ENCODE measurements around the gene ELP1.

DNA sequence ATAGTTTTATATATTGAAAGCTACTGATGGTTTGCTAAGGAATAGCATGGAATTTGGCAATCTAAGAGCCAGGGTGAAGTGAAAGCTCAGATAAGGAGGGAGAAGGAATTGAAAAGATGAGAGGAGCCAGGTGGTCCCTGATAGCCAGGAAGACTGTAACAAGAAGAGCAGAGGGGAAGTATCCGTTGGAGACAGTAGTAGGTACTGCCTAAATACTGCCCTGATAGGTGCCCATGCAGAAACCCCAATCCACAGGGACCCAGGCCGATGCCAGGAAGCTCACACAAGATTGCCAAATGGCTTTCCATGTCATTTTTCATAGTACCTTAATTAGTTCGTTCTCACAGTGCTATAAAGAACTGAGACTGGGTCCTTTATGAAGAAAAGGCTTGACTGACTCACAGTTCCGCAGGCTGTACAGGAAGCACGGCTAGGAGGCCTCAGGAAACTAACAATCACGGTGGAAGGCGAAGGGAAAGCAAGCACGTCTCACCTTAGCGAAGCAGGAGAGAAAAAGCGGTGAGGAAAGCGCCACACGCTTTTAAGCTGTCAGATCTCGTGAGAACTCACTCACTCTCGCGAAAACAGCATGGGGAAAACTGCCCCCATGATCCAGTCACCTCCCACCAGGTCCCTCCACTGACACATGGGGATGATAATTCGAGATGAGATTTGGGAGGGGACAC lies 91.2 kb downstream of the ELP1 start:
- TF ChIP-seq, protein P1, sequence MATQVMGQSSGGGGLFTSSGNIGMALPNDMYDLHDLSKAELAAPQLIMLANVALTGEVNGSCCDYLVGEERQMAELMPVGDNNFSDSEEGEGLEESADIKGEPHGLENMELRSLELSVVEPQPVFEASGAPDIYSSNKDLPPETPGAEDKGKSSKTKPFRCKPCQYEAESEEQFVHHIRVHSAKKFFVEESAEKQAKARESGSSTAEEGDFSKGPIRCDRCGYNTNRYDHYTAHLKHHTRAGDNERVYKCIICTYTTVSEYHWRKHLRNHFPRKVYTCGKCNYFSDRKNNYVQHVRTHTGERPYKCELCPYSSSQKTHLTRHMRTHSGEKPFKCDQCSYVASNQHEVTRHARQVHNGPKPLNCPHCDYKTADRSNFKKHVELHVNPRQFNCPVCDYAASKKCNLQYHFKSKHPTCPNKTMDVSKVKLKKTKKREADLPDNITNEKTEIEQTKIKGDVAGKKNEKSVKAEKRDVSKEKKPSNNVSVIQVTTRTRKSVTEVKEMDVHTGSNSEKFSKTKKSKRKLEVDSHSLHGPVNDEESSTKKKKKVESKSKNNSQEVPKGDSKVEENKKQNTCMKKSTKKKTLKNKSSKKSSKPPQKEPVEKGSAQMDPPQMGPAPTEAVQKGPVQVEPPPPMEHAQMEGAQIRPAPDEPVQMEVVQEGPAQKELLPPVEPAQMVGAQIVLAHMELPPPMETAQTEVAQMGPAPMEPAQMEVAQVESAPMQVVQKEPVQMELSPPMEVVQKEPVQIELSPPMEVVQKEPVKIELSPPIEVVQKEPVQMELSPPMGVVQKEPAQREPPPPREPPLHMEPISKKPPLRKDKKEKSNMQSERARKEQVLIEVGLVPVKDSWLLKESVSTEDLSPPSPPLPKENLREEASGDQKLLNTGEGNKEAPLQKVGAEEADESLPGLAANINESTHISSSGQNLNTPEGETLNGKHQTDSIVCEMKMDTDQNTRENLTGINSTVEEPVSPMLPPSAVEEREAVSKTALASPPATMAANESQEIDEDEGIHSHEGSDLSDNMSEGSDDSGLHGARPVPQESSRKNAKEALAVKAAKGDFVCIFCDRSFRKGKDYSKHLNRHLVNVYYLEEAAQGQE (IDR thresholded peaks at IDR 0.05; ENCODE audit: low read depth), result no peak
- TF ChIP-seq EP300 (IDR thresholded peaks at IDR 0.05; ENCODE audit: borderline replicate concordance), result no peak
- no peak for TF ChIP-seq RAD21 (IDR thresholded peaks at IDR 0.05; ENCODE audit: low read depth)
- no peak for TF ChIP-seq CEBPB (IDR thresholded peaks at IDR 0.05)
- TF ChIP-seq ZBTB7A (IDR thresholded peaks at IDR 0.05; ENCODE audit: low read depth), result no peak
- TF ChIP-seq, protein P2, sequence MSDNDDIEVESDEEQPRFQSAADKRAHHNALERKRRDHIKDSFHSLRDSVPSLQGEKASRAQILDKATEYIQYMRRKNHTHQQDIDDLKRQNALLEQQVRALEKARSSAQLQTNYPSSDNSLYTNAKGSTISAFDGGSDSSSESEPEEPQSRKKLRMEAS (IDR thresholded peaks at IDR 0.05), result no peak
- TF ChIP-seq CREB1 (IDR thresholded peaks at IDR 0.05; ENCODE audit: low read depth), result no peak
- TF ChIP-seq TCF12 (IDR thresholded peaks at IDR 0.05; ENCODE audit: low read depth), result no peak
- no peak for TF ChIP-seq EGR1 (IDR thresholded peaks at IDR 0.05)
- TF ChIP-seq FOXM1 (IDR thresholded peaks at IDR 0.05; ENCODE audit: borderline replicate concordance, low read depth), result no peak
- no peak for TF ChIP-seq NFIC (IDR thresholded peaks at IDR 0.05)
- no peak for TF ChIP-seq YY1 (IDR thresholded peaks at IDR 0.05; ENCODE audit: low read depth)
- TF ChIP-seq TAF1 (IDR thresholded peaks at IDR 0.05; ENCODE audit: low read depth), result no peak
- TF ChIP-seq, protein P3, sequence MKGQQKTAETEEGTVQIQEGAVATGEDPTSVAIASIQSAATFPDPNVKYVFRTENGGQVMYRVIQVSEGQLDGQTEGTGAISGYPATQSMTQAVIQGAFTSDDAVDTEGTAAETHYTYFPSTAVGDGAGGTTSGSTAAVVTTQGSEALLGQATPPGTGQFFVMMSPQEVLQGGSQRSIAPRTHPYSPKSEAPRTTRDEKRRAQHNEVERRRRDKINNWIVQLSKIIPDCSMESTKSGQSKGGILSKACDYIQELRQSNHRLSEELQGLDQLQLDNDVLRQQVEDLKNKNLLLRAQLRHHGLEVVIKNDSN (IDR thresholded peaks at IDR 0.05), result no peak
